ENCODE measurements around the gene ETFDH.

GRCh38 chr4:158671915-158672806 is at the start of gene ETFDH:
- peak; percentile 89 for TF ChIP-seq CTCF (IDR thresholded peaks at IDR 0.05; ENCODE audit: poor library complexity, severe bottlenecking)
- TF ChIP-seq EP300 (conservative IDR thresholded peaks at IDR 0.05; ENCODE audit: poor library complexity, severe bottlenecking) = peak; percentile 31
- no peak for TF ChIP-seq EZH2 (IDR thresholded peaks at IDR 0.05; ENCODE audit: borderline replicate concordance, insufficient read depth, low read length, poor library complexity, severe bottlenecking)
- TF ChIP-seq MXI1 (conservative IDR thresholded peaks at IDR 0.05; ENCODE audit: poor library complexity, severe bottlenecking) = no peak
- peak; percentile 88 for TF ChIP-seq TAF1 (IDR thresholded peaks at IDR 0.05; ENCODE audit: low read depth)

Data from neural cell (in vitro differentiated cells).